HG03469 (cell line): ENCODE data around the gene ANKRD39.
A peak's percentile ranks its signal among the peaks of the same experiment; 100 is the strongest.
"Not testable (repeated sequence)": the region's sequence is repeated elsewhere in the genome, so short reads cannot be mapped to it uniquely, and the experiment has no call there.

Experiments used
- ATAC-seq: cut with Tn5 transposase; IDR thresholded peaks from one replicate; pipeline ENCODE4 v1.9.1; 2021; ENCODE audit warnings: mild to moderate bottlenecking, moderate library complexity, moderate number of reproducible peaks; ENCODE audit not compliant: unreplicated experiment

Gene ANKRD39

GRCh38 chr2:96810783-96811192 lies 47.0 kb downstream of the ANKRD39 start:
- ATAC-seq, result no peak

GRCh38 chr2:96809951-96810782 lies 47.6 kb downstream of the ANKRD39 start:
- no peak for ATAC-seq

GRCh38 chr2:96809216-96809882 lies 48.5 kb downstream of the ANKRD39 start:
- ATAC-seq, result no peak

- ATAC-seq, result no peak
Observed at GRCh38 chr2:96808176-96808837, 49.5 kb downstream of the ANKRD39 start.

GRCh38 chr2:96807127-96807471 lies 50.7 kb downstream of the ANKRD39 start:
- ATAC-seq, result no peak

GRCh38 chr2:96806468-96807126 lies 51.2 kb downstream of the ANKRD39 start:
- no peak for ATAC-seq

GRCh38 chr2:96805946-96806345 lies 51.9 kb downstream of the ANKRD39 start:
- not testable (repeated sequence) for ATAC-seq

- ATAC-seq, result no peak
Observed at GRCh38 chr2:96804986-96805385, 52.8 kb downstream of the ANKRD39 start.

- ATAC-seq, result no peak
Observed at GRCh38 chr2:96802721-96803120, 55.1 kb downstream of the ANKRD39 start.

GRCh38 chr2:96801786-96802595 lies 55.8 kb downstream of the ANKRD39 start:
- no peak for ATAC-seq

- peak; percentile 62 for ATAC-seq
Observed at GRCh38 chr2:96801005-96801785, 56.6 kb downstream of the ANKRD39 start.

- ATAC-seq, result no peak
Observed at GRCh38 chr2:96800061-96801004, 57.5 kb downstream of the ANKRD39 start.

GRCh38 chr2:96799623-96799935 lies 58.2 kb downstream of the ANKRD39 start:
- ATAC-seq, result no peak

- no peak for ATAC-seq
Observed at GRCh38 chr2:96798733-96799622, 58.8 kb downstream of the ANKRD39 start.
